H9 (cell line): ENCODE measurements around the gene KLHL7. TPM values are rescaled to one million over a fixed set of nuclear protein-coding genes. Genes with fewer than 3 reads are reported as not detected.
A peak's percentile ranks its signal among the peaks of the same experiment; 100 is the strongest.

Experiments
- DNase-seq: peaks from one replicate; pipeline ENCODE4 v3.0.0-alpha.2; 2017
- H2AFZ ChIP-seq: one replicate; pipeline ENCODE4 v1.6.1; 2013; ENCODE audit warnings: mild to moderate bottlenecking, low read length, control low read depth, moderate library complexity
- H2AK5ac ChIP-seq: 2 replicates; pipeline ENCODE4 v1.6.1; 2013; ENCODE audit warnings: low read length, control low read depth, mixed read lengths; ENCODE audit not compliant: insufficient read length
- H2BK120ac ChIP-seq: one replicate; pipeline ENCODE4 v1.6.1; 2013; ENCODE audit warnings: low read depth, mild to moderate bottlenecking, low read length, control low read depth, inconsistent platforms; ENCODE audit not compliant: poor library complexity, severe bottlenecking
- H2BK12ac ChIP-seq: 2 replicates; pipeline ENCODE4 v1.6.1; 2013; ENCODE audit warnings: low read length, control low read depth, mixed read lengths, low read depth; ENCODE audit not compliant: insufficient read length
- H2BK15ac ChIP-seq: 2 replicates; pipeline ENCODE4 v1.6.1; 2013; ENCODE audit warnings: low read depth, low read length, control low read depth
- H2BK20ac ChIP-seq: one replicate; pipeline ENCODE4 v1.6.1; 2013; ENCODE audit warnings: low read depth, mild to moderate bottlenecking, low read length, control low read depth, inconsistent platforms; ENCODE audit not compliant: poor library complexity, severe bottlenecking
- H2BK5ac ChIP-seq: 2 replicates; pipeline ENCODE4 v1.6.1; 2013; ENCODE audit warnings: low read length, control low read depth, mixed read lengths; ENCODE audit not compliant: insufficient read length
- H3K14ac ChIP-seq: 2 replicates; pipeline ENCODE4 v1.6.1; 2013; ENCODE audit warnings: low read length, control low read depth; ENCODE audit not compliant: insufficient read depth
- H3K18ac ChIP-seq: 2 replicates; pipeline ENCODE4 v1.6.1; 2013; ENCODE audit warnings: low read depth, mild to moderate bottlenecking, mixed read lengths, low read length, control low read depth; ENCODE audit not compliant: insufficient read length
- H3K23ac ChIP-seq: 2 replicates; pipeline ENCODE4 v1.6.1; 2013; ENCODE audit warnings: low read length, control low read depth, mixed read lengths, low read depth; ENCODE audit not compliant: insufficient read length
- H3K23me2 ChIP-seq: 2 replicates; pipeline ENCODE4 v1.6.1; 2013; ENCODE audit warnings: low read depth, mild to moderate bottlenecking, mixed read lengths, low read length, control low read depth; ENCODE audit not compliant: insufficient read length, poor library complexity, severe bottlenecking
- H3K27ac ChIP-seq: 2 replicates; pipeline ENCODE4 v1.5.1; 2013; ENCODE audit warnings: low read length, control low read depth, mixed read lengths, low read depth; ENCODE audit not compliant: insufficient read length
- H3K27me3 ChIP-seq: 2 replicates; pipeline ENCODE4 v1.6.1; 2013; ENCODE audit warnings: low read length, control low read depth, inconsistent platforms; ENCODE audit not compliant: insufficient read depth
- H3K4ac ChIP-seq: 2 replicates; pipeline ENCODE4 v1.6.1; 2013; ENCODE audit warnings: low read depth, mild to moderate bottlenecking, control low read depth, inconsistent platforms, low read length, moderate library complexity
- H3K4me1 ChIP-seq: 2 replicates; pipeline ENCODE4 v1.6.1; 2013; ENCODE audit warnings: low read length, control low read depth, inconsistent platforms; ENCODE audit not compliant: insufficient read depth
- H3K4me2 ChIP-seq: 2 replicates; pipeline ENCODE4 v1.6.1; 2013; ENCODE audit warnings: low read length, control low read depth, mixed read lengths; ENCODE audit not compliant: insufficient read length, insufficient read depth
- H3K56ac ChIP-seq: 2 replicates; pipeline ENCODE4 v1.6.1; 2013; ENCODE audit warnings: low read depth, mild to moderate bottlenecking, mixed read lengths, low read length, control low read depth; ENCODE audit not compliant: insufficient read length
- H3K79me1 ChIP-seq: 2 replicates; pipeline ENCODE4 v1.6.1; 2013; ENCODE audit warnings: low read depth, mild to moderate bottlenecking, moderate library complexity, low read length, control low read depth, inconsistent platforms; ENCODE audit not compliant: insufficient read depth, poor library complexity, severe bottlenecking
- H3K79me2 ChIP-seq: 2 replicates; pipeline ENCODE4 v1.6.1; 2013; ENCODE audit warnings: low read length, control low read depth, inconsistent platforms; ENCODE audit not compliant: insufficient read depth
- H3K9ac ChIP-seq: 2 replicates; pipeline ENCODE4 v1.6.1; 2013; ENCODE audit warnings: low read length, control low read depth, mixed read lengths; ENCODE audit not compliant: insufficient read length; ENCODE audit errors: extremely low read depth
- H3K9me3 ChIP-seq: one replicate; pipeline ENCODE4 v1.6.1; 2013; ENCODE audit warnings: low read depth, low read length, inconsistent platforms; ENCODE audit not compliant: control insufficient read depth
- H3T11ph ChIP-seq: one replicate; pipeline ENCODE4 v1.6.1; 2013; ENCODE audit warnings: mild to moderate bottlenecking, low read length, control low read depth, inconsistent platforms
- H4K20me1 ChIP-seq: one replicate; pipeline ENCODE4 v1.6.1; 2013; ENCODE audit not compliant: control insufficient read depth, insufficient read length, insufficient read depth
- H4K5ac ChIP-seq: 2 replicates; pipeline ENCODE4 v1.6.1; 2013; ENCODE audit warnings: low read depth, mild to moderate bottlenecking, mixed read lengths, low read length, control low read depth; ENCODE audit not compliant: insufficient read length
- H4K8ac ChIP-seq: replicated peaks from 2 replicates; pipeline ENCODE4 v1.6.1; 2013; ENCODE audit warnings: low read length, control low read depth, mixed read lengths, low read depth; ENCODE audit not compliant: insufficient read length
- H4K91ac ChIP-seq: 2 replicates; pipeline ENCODE4 v1.6.1; 2013; ENCODE audit warnings: low read depth, mild to moderate bottlenecking, moderate library complexity, mixed read lengths, low read length, control low read depth; ENCODE audit not compliant: insufficient read length
- H3K27ac Mint-ChIP-seq, 3 experiments: 2 replicates in 2 of 3; 3 replicates in 1 of 3; pipeline ENCODE4 v1.8.0; 2020 to 2021; ENCODE audit warnings: mixed read lengths in 3 of 3, mild to moderate bottlenecking in 1 of 3, moderate library complexity in 1 of 3
- H3K27me3 Mint-ChIP-seq: 2 replicates; pipeline ENCODE4 v1.8.0; 2021; ENCODE audit warnings: low read depth, mild to moderate bottlenecking, moderate library complexity, mixed read lengths
- H3K36me3 Mint-ChIP-seq, 3 experiments: 2 replicates in 2 of 3; 3 replicates in 1 of 3; pipeline ENCODE4 v1.8.0; 2020 to 2021; ENCODE audit warnings: low read depth in 3 of 3, mixed read lengths in 3 of 3; ENCODE audit not compliant: insufficient read depth in 1 of 3
- H3K4me1 Mint-ChIP-seq, 2 experiments: 2 replicates each; pipeline ENCODE4 v1.8.0; 2020; ENCODE audit warnings: mixed read lengths in 2 of 2
- H3K4me3 Mint-ChIP-seq, 2 experiments: 2 replicates in 1 of 2; 3 replicates in 1 of 2; pipeline ENCODE4 v1.8.0; 2020 to 2021; ENCODE audit warnings: mild to moderate bottlenecking in 2 of 2, mixed read lengths in 2 of 2, moderate library complexity in 1 of 2
- H3K9me3 Mint-ChIP-seq, 2 experiments: 2 replicates in 1 of 2; 3 replicates in 1 of 2; pipeline ENCODE4 v1.8.0; 2020; ENCODE audit warnings: mild to moderate bottlenecking in 2 of 2, mixed read lengths in 2 of 2, moderate library complexity in 1 of 2
- WGBS: extraction: QIAGEN DNeasy Blood & Tissue Kit; methylation state at CpG from one replicate; pipeline ENCODE4 v1.1.7; 2013; ENCODE audit warnings: missing lambda C conversion rate, low lambda C conversion rate, mixed read lengths; ENCODE audit not compliant: insufficient read length; ENCODE audit errors: extremely low coverage; 5-methylcytosine and 5-hydroxymethylcytosine counted together
- long read RNA-seq: library from polyadenylated mRNA; unstranded; transcript quantifications from one replicate; pipeline ENCODE4 v2.0.0, GENCODE V29; 2020
- total RNA-seq: library from RNA; stranded (reverse); gene quantifications from 2 replicates; pipeline ENCODE4 v1.2.1, GENCODE V29; 2021
- TF ChIP-seq, protein P1 (sequence below): fragments of 200-600 bp; sonication (generic); conservative IDR thresholded peaks from 3 replicates; pipeline ENCODE4 v1.8.0; 2021; ENCODE audit warnings: antibody characterized with exemption, mild to moderate bottlenecking

Gene KLHL7, protein sequence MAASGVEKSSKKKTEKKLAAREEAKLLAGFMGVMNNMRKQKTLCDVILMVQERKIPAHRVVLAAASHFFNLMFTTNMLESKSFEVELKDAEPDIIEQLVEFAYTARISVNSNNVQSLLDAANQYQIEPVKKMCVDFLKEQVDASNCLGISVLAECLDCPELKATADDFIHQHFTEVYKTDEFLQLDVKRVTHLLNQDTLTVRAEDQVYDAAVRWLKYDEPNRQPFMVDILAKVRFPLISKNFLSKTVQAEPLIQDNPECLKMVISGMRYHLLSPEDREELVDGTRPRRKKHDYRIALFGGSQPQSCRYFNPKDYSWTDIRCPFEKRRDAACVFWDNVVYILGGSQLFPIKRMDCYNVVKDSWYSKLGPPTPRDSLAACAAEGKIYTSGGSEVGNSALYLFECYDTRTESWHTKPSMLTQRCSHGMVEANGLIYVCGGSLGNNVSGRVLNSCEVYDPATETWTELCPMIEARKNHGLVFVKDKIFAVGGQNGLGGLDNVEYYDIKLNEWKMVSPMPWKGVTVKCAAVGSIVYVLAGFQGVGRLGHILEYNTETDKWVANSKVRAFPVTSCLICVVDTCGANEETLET
- total RNA-seq: 56.7 and 58.3 TPM in 2 replicates
- long read RNA-seq, full-length matches to known transcripts: 266 of 379 reads
- long read RNA-seq, partial matches to known transcripts: 28 of 379 reads
- long read RNA-seq, other reads (novel, unspliced or antisense): 85 of 379 reads

DNA sequence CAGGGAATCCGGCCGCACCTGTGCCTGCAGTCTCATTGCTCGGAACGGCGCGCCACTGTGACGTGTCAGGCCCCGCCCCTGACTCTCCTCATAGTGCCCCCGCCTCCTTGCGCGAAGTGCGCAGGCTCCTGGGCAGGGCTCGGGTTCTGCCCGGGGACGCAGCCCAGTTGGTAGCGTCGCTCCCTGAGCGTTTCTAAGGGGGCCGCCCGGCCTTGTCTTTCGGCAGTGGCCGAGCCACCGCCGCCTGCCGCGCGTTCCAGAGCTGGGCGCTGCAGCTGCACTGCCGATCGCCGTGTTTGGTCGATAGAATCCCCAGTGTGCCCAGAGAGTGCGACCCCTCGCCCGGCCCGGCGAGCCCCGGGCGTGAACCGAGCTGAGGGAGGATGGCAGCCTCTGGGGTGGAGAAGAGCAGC is at the start of gene KLHL7:
Gene KLHL7, plus strand, starts transcription at position 142 of the 413 bp plus-strand sequence. Its CDS starts 242 bp downstream, at position 384.
- no peaks in the 10 kb centered on the region for H3K9me3 ChIP-seq
- H4K8ac ChIP-seq: no peak within 1 kb of the TSS
- Mint-ChIP-seq H3K36me3 (peaks cover 6 to 22% (median 19%) of the 10 kb centered on the region in 3 experiments; a peak in 6 of 7 replicates), H3K27ac (peak within 1 kb of the TSS; percentile 97 to 99 (median 99)), H3K4me3 (peak within 1 kb of the TSS; percentile 91 to 96), H3K4me1 (peaks cover 34% of the 10 kb centered on the region in 2 experiments), H3K9me3 (peaks cover 0 to 4% of the 10 kb centered on the region in 2 experiments; a peak in 4 of 5 replicates), H3K27me3 (no peaks in the 10 kb centered on the region)
- H3K14ac ChIP-seq: peak within 1 kb of the TSS; percentile 60
- no peak within 1 kb of the TSS for H2BK120ac ChIP-seq
- H4K20me1 ChIP-seq: no peaks in the 10 kb centered on the region
- H3K79me1 ChIP-seq: no peaks in the 10 kb centered on the region
- no peaks in the 10 kb centered on the region for H3K27me3 ChIP-seq
- DNase-seq: peak; percentile 97
- no peak within 1 kb of the TSS for H4K91ac ChIP-seq
- TF ChIP-seq, protein P1, sequence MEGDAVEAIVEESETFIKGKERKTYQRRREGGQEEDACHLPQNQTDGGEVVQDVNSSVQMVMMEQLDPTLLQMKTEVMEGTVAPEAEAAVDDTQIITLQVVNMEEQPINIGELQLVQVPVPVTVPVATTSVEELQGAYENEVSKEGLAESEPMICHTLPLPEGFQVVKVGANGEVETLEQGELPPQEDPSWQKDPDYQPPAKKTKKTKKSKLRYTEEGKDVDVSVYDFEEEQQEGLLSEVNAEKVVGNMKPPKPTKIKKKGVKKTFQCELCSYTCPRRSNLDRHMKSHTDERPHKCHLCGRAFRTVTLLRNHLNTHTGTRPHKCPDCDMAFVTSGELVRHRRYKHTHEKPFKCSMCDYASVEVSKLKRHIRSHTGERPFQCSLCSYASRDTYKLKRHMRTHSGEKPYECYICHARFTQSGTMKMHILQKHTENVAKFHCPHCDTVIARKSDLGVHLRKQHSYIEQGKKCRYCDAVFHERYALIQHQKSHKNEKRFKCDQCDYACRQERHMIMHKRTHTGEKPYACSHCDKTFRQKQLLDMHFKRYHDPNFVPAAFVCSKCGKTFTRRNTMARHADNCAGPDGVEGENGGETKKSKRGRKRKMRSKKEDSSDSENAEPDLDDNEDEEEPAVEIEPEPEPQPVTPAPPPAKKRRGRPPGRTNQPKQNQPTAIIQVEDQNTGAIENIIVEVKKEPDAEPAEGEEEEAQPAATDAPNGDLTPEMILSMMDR: no peak
- no CpG with 5 or more reads among the region's 40 CpGs for WGBS
- no peak within 1 kb of the TSS for H3T11ph ChIP-seq
- H3K79me2 ChIP-seq: peaks cover 35% of the 10 kb centered on the region; the same call in 1 of the 2 replicates
- H3K23me2 ChIP-seq: peaks cover 12% of the 10 kb centered on the region
- H3K23ac ChIP-seq: no peak within 1 kb of the TSS
- peaks cover 2% of the 10 kb centered on the region; the same call in 1 of the 2 replicates for H3K4me1 ChIP-seq
- H4K5ac ChIP-seq: peak within 1 kb of the TSS; percentile 45
- H3K4ac ChIP-seq: no peak within 1 kb of the TSS
- peak within 1 kb of the TSS; percentile 20 for H2BK5ac ChIP-seq
- no peak within 1 kb of the TSS for H2AK5ac ChIP-seq
- H2BK15ac ChIP-seq: no peak within 1 kb of the TSS
- peak within 1 kb of the TSS; percentile 46 for H3K27ac ChIP-seq
- peak within 1 kb of the TSS; percentile 94 for H3K9ac ChIP-seq
- H3K4me2 ChIP-seq: peak within 1 kb of the TSS; percentile 73
- H3K18ac ChIP-seq: peak within 1 kb of the TSS; percentile 54
- H2BK20ac ChIP-seq: no peak within 1 kb of the TSS
- H2AFZ ChIP-seq: no peak within 1 kb of the TSS
- no peak within 1 kb of the TSS for H3K56ac ChIP-seq
- no peak within 1 kb of the TSS for H2BK12ac ChIP-seq
